GM12872 (cell line): ENCODE results near the gene CDH13.

Source experiments
- CTCF ChIP-seq: IDR thresholded peaks from 3 replicates; pipeline ENCODE4 v1.5.1; 2011; ENCODE audit warnings: low read depth, mild to moderate bottlenecking, low read length, moderate library complexity; ENCODE audit not compliant: insufficient read depth

CDH13 gene

GRCh38 chr16:82643136-82643535 is 16.4 kb downstream of the CDH13 start:
- no peak for TF ChIP-seq CTCF

- no peak for TF ChIP-seq CTCF
Measured at GRCh38 chr16:82643936-82644630, 17.3 kb downstream of the CDH13 start.

GRCh38 chr16:82646504-82646903 is 19.7 kb downstream of the CDH13 start:
- no peak for TF ChIP-seq CTCF

GRCh38 chr16:82649766-82650165 is 23.0 kb downstream of the CDH13 start:
- TF ChIP-seq CTCF: no peak

GRCh38 chr16:82650804-82651203 is 24.0 kb downstream of the CDH13 start:
- no peak for TF ChIP-seq CTCF

- TF ChIP-seq CTCF: no peak
Measured at GRCh38 chr16:82651921-82652601, 25.3 kb downstream of the CDH13 start.

- no peak for TF ChIP-seq CTCF
Measured at GRCh38 chr16:82652826-82653225, 26.1 kb downstream of the CDH13 start.
